Osteoblast (primary cell): Measurements from ENCODE around the gene INSIG2. TPM values are rescaled to one million over a fixed set of nuclear protein-coding genes. Genes with fewer than 3 reads are reported as not detected.

Source experiments
- DNase-seq: peaks from one replicate; pipeline ENCODE4 v3.0.0; 2011; ENCODE audit warnings: low spot score, mixed read lengths; ENCODE audit not compliant: insufficient read length; ENCODE audit errors: missing footprints
- H2AFZ ChIP-seq: 2 replicates; pipeline ENCODE4 v1.6.0; 2011; ENCODE audit warnings: mild to moderate bottlenecking, low read length
- H3K27ac ChIP-seq: 2 replicates; pipeline ENCODE4 v1.5.1; 2011; ENCODE audit warnings: mild to moderate bottlenecking, low read depth, low read length, moderate library complexity
- H3K27me3 ChIP-seq: 2 replicates; pipeline ENCODE4 v1.6.0; 2012; ENCODE audit warnings: mild to moderate bottlenecking, control low read depth, inconsistent platforms, low read length, moderate library complexity; ENCODE audit not compliant: insufficient read depth
- H3K36me3 ChIP-seq: 2 replicates; pipeline ENCODE4 v1.5.1; 2011; ENCODE audit warnings: mild to moderate bottlenecking, low read length, control low read depth, moderate library complexity; ENCODE audit not compliant: insufficient read depth
- H3K4me1 ChIP-seq: 2 replicates; pipeline ENCODE4 v1.5.1; 2011; ENCODE audit warnings: mild to moderate bottlenecking, low read length, control low read depth, moderate library complexity; ENCODE audit not compliant: insufficient read depth
- H3K4me2 ChIP-seq: 2 replicates; pipeline ENCODE4 v1.6.0; 2011; ENCODE audit warnings: mild to moderate bottlenecking, low read length; ENCODE audit not compliant: insufficient read depth
- H3K4me3 ChIP-seq: fragments of 200-600 bp; sonication (generic); 3 replicates; pipeline ENCODE4 v1.5.1; 2012; ENCODE audit warnings: mild to moderate bottlenecking, low read length, inconsistent platforms; ENCODE audit not compliant: insufficient read depth
- H3K79me2 ChIP-seq: 2 replicates; pipeline ENCODE4 v1.6.0; 2012; ENCODE audit warnings: mild to moderate bottlenecking, low read length, control low read depth, inconsistent platforms; ENCODE audit not compliant: insufficient read depth
- H3K9me3 ChIP-seq: 2 replicates; pipeline ENCODE4 v1.5.1; 2011; ENCODE audit warnings: low read depth, low read length, control low read depth
- H4K20me1 ChIP-seq: 2 replicates; pipeline ENCODE4 v1.6.0; 2012; ENCODE audit warnings: mild to moderate bottlenecking, low read length, control low read depth; ENCODE audit not compliant: insufficient read depth
- CTCF ChIP-seq: IDR thresholded peaks from 2 replicates; pipeline ENCODE4 v1.5.1; 2011; ENCODE audit warnings: mild to moderate bottlenecking, low read depth, low read length, moderate library complexity; ENCODE audit errors: extremely low read depth
- total RNA-seq: library from RNA; depleted of rRNA; stranded (reverse); fragments of >200 nt; gene quantifications from 2 replicates; pipeline ENCODE4 v1.2.3, GENCODE V29; 2012

Gene INSIG2
- total RNA-seq, 1 donor: 20.6 TPM

GRCh38 chr2:118131771-118132170 lies 43.5 kb downstream of the INSIG2 start:
- Histone ChIP-seq H3K4me2 (no peak overlapping the region), H3K27ac (no peak overlapping the region), H3K36me3 (no peaks in the 10 kb centered on the region), H3K27me3 (no peaks in the 10 kb centered on the region), H3K4me1 (no peaks in the 10 kb centered on the region), H3K79me2 (no peaks in the 10 kb centered on the region), H2AFZ (no peak overlapping the region), H3K9me3 (no peaks in the 10 kb centered on the region), H3K4me3 (no peak overlapping the region), H4K20me1 (no peaks in the 10 kb centered on the region)
- TF ChIP-seq CTCF: no peak
- DNase-seq: no peak

GRCh38 chr2:118133916-118134315 lies 45.6 kb downstream of the INSIG2 start:
- no peaks in the 10 kb centered on the region for H3K79me2 ChIP-seq
- no peaks in the 10 kb centered on the region for H3K27me3 ChIP-seq
- no peaks in the 10 kb centered on the region for H3K36me3 ChIP-seq
- H3K27ac ChIP-seq: no peak overlapping the region
- no peak for TF ChIP-seq CTCF
- H3K4me2 ChIP-seq: no peak overlapping the region
- DNase-seq: no peak
- no peaks in the 10 kb centered on the region for H4K20me1 ChIP-seq
- no peak overlapping the region for H3K4me3 ChIP-seq
- no peaks in the 10 kb centered on the region for H3K9me3 ChIP-seq
- H3K4me1 ChIP-seq: no peaks in the 10 kb centered on the region
- H2AFZ ChIP-seq: no peak overlapping the region

GRCh38 chr2:118134650-118135049 lies 46.4 kb downstream of the INSIG2 start:
- TF ChIP-seq CTCF: no peak
- H3K27me3 ChIP-seq: no peaks in the 10 kb centered on the region
- no peak for DNase-seq
- H3K9me3 ChIP-seq: no peaks in the 10 kb centered on the region
- no peak overlapping the region for H2AFZ ChIP-seq
- no peaks in the 10 kb centered on the region for H4K20me1 ChIP-seq
- no peak overlapping the region for H3K27ac ChIP-seq
- no peaks in the 10 kb centered on the region for H3K4me1 ChIP-seq
- H3K4me3 ChIP-seq: no peak overlapping the region
- H3K36me3 ChIP-seq: no peaks in the 10 kb centered on the region
- H3K4me2 ChIP-seq: no peak overlapping the region
- no peaks in the 10 kb centered on the region for H3K79me2 ChIP-seq

GRCh38 chr2:118145207-118145606 lies 56.9 kb downstream of the INSIG2 start:
- Histone ChIP-seq H3K4me2 (no peak overlapping the region), H4K20me1 (no peaks in the 10 kb centered on the region), H3K9me3 (no peaks in the 10 kb centered on the region), H3K79me2 (no peaks in the 10 kb centered on the region), H3K27ac (no peak overlapping the region), H3K4me3 (no peak overlapping the region), H2AFZ (no peak overlapping the region), H3K36me3 (no peaks in the 10 kb centered on the region), H3K4me1 (no peaks in the 10 kb centered on the region), H3K27me3 (no peaks in the 10 kb centered on the region)
- no peak for TF ChIP-seq CTCF
- no peak for DNase-seq
